H1 (cell line): ENCODE measurements around the gene TBX18. TPM values are rescaled to one million over a fixed set of nuclear protein-coding genes. Genes with fewer than 3 reads are reported as not detected.

Experiments used
- CTCF ChIA-PET: fragments of 300-600 bp; sonication (Branson Sonifier 250); formaldehyde crosslinking; loops from one replicate; lab custom pipeline; 2021; ENCODE audit not compliant: partially characterized antibody; lab: Charles Lee
- POLR2A ChIA-PET: fragments of 300-600 bp; sonication (Branson Sonifier 250); formaldehyde crosslinking; loops from one replicate; lab custom pipeline; 2021; ENCODE audit warnings: inconsistent platforms; ENCODE audit not compliant: partially characterized antibody; lab: Charles Lee
- DNase-seq, 2 experiments: peaks; one replicate each; pipeline versions ENCODE4 v3.0.0 to v3.0.0-alpha.2; 2010 to 2022; ENCODE audit warnings: low spot score in 2 of 2, low read depth in 1 of 2, mixed read lengths in 1 of 2
- FAIRE-seq: peaks from 2 replicates; lab custom pipeline; 2011; peaks lifted over from hg19 to GRCh38; lab: Jason Lieb, UNC
- H2AFZ ChIP-seq: 2 replicates; pipeline ENCODE4 v1.8.1; 2012; ENCODE audit warnings: low read length, inconsistent platforms
- H2AK5ac ChIP-seq: 2 replicates; pipeline ENCODE4 v1.6.1; 2013; ENCODE audit warnings: low read depth, low read length
- H2BK120ac ChIP-seq: replicated peaks from 2 replicates; pipeline ENCODE3; 2013; ENCODE audit warnings: low read depth, low read length, inconsistent platforms
- H2BK12ac ChIP-seq: 2 replicates; pipeline ENCODE4 v1.6.1; 2013; ENCODE audit warnings: low read depth, low read length
- H2BK15ac ChIP-seq: 2 replicates; pipeline ENCODE4 v1.6.1; 2013; ENCODE audit warnings: low read length
- H2BK20ac ChIP-seq: 2 replicates; pipeline ENCODE4 v1.6.1; 2013; ENCODE audit warnings: low read length
- H2BK5ac ChIP-seq: 2 replicates; pipeline ENCODE4 v1.6.1; 2013; ENCODE audit warnings: low read depth, low read length
- H3K14ac ChIP-seq: 2 replicates; pipeline ENCODE4 v1.6.1; 2013; ENCODE audit warnings: inconsistent platforms; ENCODE audit not compliant: insufficient read length
- H3K18ac ChIP-seq: 2 replicates; pipeline ENCODE4 v1.6.1; 2013; ENCODE audit warnings: low read length; ENCODE audit errors: extremely low read depth
- H3K23ac ChIP-seq: 2 replicates; pipeline ENCODE4 v1.6.1; 2013; ENCODE audit warnings: inconsistent platforms; ENCODE audit not compliant: insufficient read length
- H3K23me2 ChIP-seq: 2 replicates; pipeline ENCODE4 v1.6.1; 2013; ENCODE audit warnings: low read depth, low read length
- H3K27ac ChIP-seq: 2 replicates; pipeline ENCODE4 v1.6.1; 2011; ENCODE audit warnings: low read depth, low read length, inconsistent platforms
- H3K27me3 ChIP-seq, 4 experiments: replicated peaks in 1 of 4; 1 replicate in 1 of 4; 2 replicates in 3 of 4; pipeline versions ENCODE4 v1.6.1 to v1.8.1; 2011 to 2013; ENCODE audit warnings: low read length in 3 of 4, mild to moderate bottlenecking in 3 of 4, inconsistent platforms in 2 of 4, mixed read lengths in 2 of 4, moderate library complexity in 1 of 4; ENCODE audit not compliant: control insufficient read depth in 3 of 4, insufficient read depth in 3 of 4; ENCODE audit errors: extremely low read depth in 1 of 4
- H3K36me3 ChIP-seq, 4 experiments: 2 replicates each; pipeline versions ENCODE4 v1.6.1 to v1.8.1; 2011 to 2013; ENCODE audit warnings: mild to moderate bottlenecking in 4 of 4, low read length in 3 of 4, moderate library complexity in 2 of 4, control low read depth in 1 of 4, inconsistent platforms in 1 of 4; ENCODE audit not compliant: insufficient read depth in 4 of 4, control insufficient read depth in 2 of 4
- H3K4ac ChIP-seq: replicated peaks from 2 replicates; pipeline ENCODE3; 2013; ENCODE audit warnings: low read length, low read depth, mixed read lengths, inconsistent platforms; ENCODE audit not compliant: insufficient read length
- H3K4me1 ChIP-seq, 4 experiments: replicated peaks in 1 of 4; 1 replicate in 1 of 4; 2 replicates in 3 of 4; pipeline versions ENCODE4 v1.6.1 to v1.8.1; 2011 to 2013; ENCODE audit warnings: low read length in 3 of 4, inconsistent platforms in 2 of 4, mixed read lengths in 1 of 4; ENCODE audit not compliant: insufficient read depth in 4 of 4, control insufficient read depth in 3 of 4
- H3K4me2 ChIP-seq, 2 experiments: 2 replicates each; pipeline versions ENCODE4 v1.6.1 to v1.8.1; 2011 to 2013; ENCODE audit warnings: low read depth in 2 of 2, low read length in 2 of 2, control low read depth in 1 of 2, inconsistent platforms in 1 of 2, mild to moderate bottlenecking in 1 of 2; ENCODE audit not compliant: insufficient read depth in 1 of 2
- H3K4me3 ChIP-seq, 4 experiments: fragments of 200-600, 300-600 bp in 1 of 4; sonication (generic), shearing (Covaris generic), sonication (Bioruptor Twin) in 1 of 4; 2 replicates each; pipeline versions ENCODE4 v1.5.1 to v1.8.1; 2011 to 2016; ENCODE audit warnings: low read length in 4 of 4, low read depth in 3 of 4, control low read depth in 2 of 4, inconsistent platforms in 2 of 4, mild to moderate bottlenecking in 2 of 4, mixed read lengths in 1 of 4, moderate library complexity in 1 of 4; ENCODE audit not compliant: insufficient read depth in 2 of 4; ENCODE audit errors: extremely low read depth in 1 of 4
- H3K56ac ChIP-seq: replicated peaks from 2 replicates; pipeline ENCODE3; 2013; ENCODE audit warnings: low read depth, mild to moderate bottlenecking, mixed read lengths, low read length, inconsistent platforms; ENCODE audit not compliant: insufficient read length
- H3K79me1 ChIP-seq: 2 replicates; pipeline ENCODE4 v1.6.1; 2013; ENCODE audit warnings: low read depth, low read length, control low read depth
- H3K79me2 ChIP-seq, 2 experiments: 2 replicates each; pipeline versions ENCODE4 v1.6.1 to v1.8.1; 2012 to 2013; ENCODE audit warnings: low read length in 2 of 2, mild to moderate bottlenecking in 2 of 2, inconsistent platforms in 1 of 2; ENCODE audit not compliant: insufficient read depth in 2 of 2, control insufficient read depth in 1 of 2
- H3K9ac ChIP-seq, 4 experiments: replicated peaks in 1 of 4; 1 replicate in 1 of 4; 2 replicates in 3 of 4; pipeline versions ENCODE4 v1.6.1 to v1.8.1; 2011 to 2013; ENCODE audit warnings: low read depth in 3 of 4, low read length in 3 of 4, control low read depth in 2 of 4, mild to moderate bottlenecking in 2 of 4, moderate library complexity in 2 of 4, inconsistent platforms in 1 of 4; ENCODE audit errors: extremely low read depth in 1 of 4
- H3K9me3 ChIP-seq, 2 experiments: 2 replicates each; pipeline versions ENCODE4 v1.6.1 to v1.8.1; 2012 to 2013; ENCODE audit warnings: mild to moderate bottlenecking in 2 of 2, moderate library complexity in 2 of 2, control low read depth in 1 of 2, inconsistent platforms in 1 of 2, low read depth in 1 of 2, low read length in 1 of 2, mixed read lengths in 1 of 2; ENCODE audit not compliant: insufficient read depth in 2 of 2
- H4K20me1 ChIP-seq, 2 experiments: replicated peaks in 1 of 2; 2 replicates each; pipeline versions ENCODE3 to v1.8.1; 2011 to 2013; ENCODE audit warnings: inconsistent platforms in 2 of 2, low read length in 2 of 2, mild to moderate bottlenecking in 1 of 2; ENCODE audit not compliant: insufficient read depth in 2 of 2, control insufficient read depth in 1 of 2
- H4K5ac ChIP-seq: 2 replicates; pipeline ENCODE4 v1.6.1; 2013; ENCODE audit warnings: low read length, low read depth, mixed read lengths, inconsistent platforms; ENCODE audit not compliant: insufficient read length
- H4K8ac ChIP-seq: 2 replicates; pipeline ENCODE4 v1.8.0; 2013; ENCODE audit warnings: mild to moderate bottlenecking, moderate library complexity, low read length, inconsistent platforms; ENCODE audit not compliant: insufficient read depth; ENCODE audit errors: extremely low read depth
- H4K91ac ChIP-seq: replicated peaks from 2 replicates; pipeline ENCODE3; 2013; ENCODE audit warnings: low read length, mixed read lengths, inconsistent platforms; ENCODE audit not compliant: insufficient read length
- ASH2L ChIP-seq: fragments of 200-600, 300-600 bp; sonication (generic); IDR thresholded peaks from one replicate; pipeline ENCODE4 v1.7.1; 2017; ENCODE audit warnings: low read length
- CHD1 ChIP-seq: IDR thresholded peaks from 2 replicates; pipeline ENCODE4 v1.6.1; 2012; ENCODE audit warnings: low read depth, low read length, improper control_type of control experiment
- FOSL1 ChIP-seq: IDR thresholded peaks from 2 replicates; pipeline ENCODE4 v1.6.1; 2011; ENCODE audit warnings: mild to moderate bottlenecking, low read depth, low read length, moderate library complexity; ENCODE audit not compliant: insufficient read depth
- JUND ChIP-seq: IDR thresholded peaks from 2 replicates; pipeline ENCODE4 v1.6.1; 2011; ENCODE audit warnings: mild to moderate bottlenecking, improper control_type of control experiment, low read length
- POU5F1 ChIP-seq: IDR thresholded peaks from 2 replicates; pipeline ENCODE4 v1.6.1; 2011; ENCODE audit warnings: low read depth, mild to moderate bottlenecking, low read length, moderate library complexity
- SIN3A ChIP-seq, 2 experiments: IDR thresholded peaks in 1 of 2; conservative IDR thresholded peaks in 1 of 2; 2 replicates each; pipeline ENCODE4 v1.6.1; 2011 to 2012; ENCODE audit warnings: low read length in 2 of 2, improper control_type of control experiment in 1 of 2, low read depth in 1 of 2, mild to moderate bottlenecking in 1 of 2
- SP4 ChIP-seq: IDR thresholded peaks from 2 replicates; pipeline ENCODE4 v1.6.1; 2012; ENCODE audit warnings: low read length, inconsistent platforms
- SUZ12 ChIP-seq: fragments of 200-600 bp; sonication (generic); IDR thresholded peaks from 2 replicates; pipeline ENCODE4 v1.6.1; 2012; ENCODE audit warnings: mild to moderate bottlenecking, inconsistent platforms, low read length, moderate library complexity, mixed read lengths
- TCF12 ChIP-seq: IDR thresholded peaks from 2 replicates; pipeline ENCODE4 v1.6.1; 2011; ENCODE audit warnings: low read depth, mild to moderate bottlenecking, low read length
- ZNF274 ChIP-seq: IDR thresholded peaks from 2 replicates; pipeline ENCODE4 v1.7.0; 2012; ENCODE audit warnings: low read length, borderline replicate concordance; ENCODE audit errors: extremely low read depth
- WGBS, 2 experiments: shearing (Covaris generic) in 1 of 2; methylation state at CpG; one replicate each; pipeline versions ENCODE4 v1.1.6 to v1.1.7; 2013 to 2015; ENCODE audit warnings: low lambda C conversion rate in 2 of 2, mixed read lengths in 2 of 2, inconsistent platforms in 1 of 2, low coverage in 1 of 2, missing lambda C conversion rate in 1 of 2; ENCODE audit not compliant: insufficient replicate concordance in 2 of 2, insufficient coverage in 1 of 2, insufficient read length in 1 of 2; ENCODE audit errors: extremely low coverage in 1 of 2, missing lambda C conversion rate in 1 of 2; 5-methylcytosine and 5-hydroxymethylcytosine counted together
- polyA plus RNA-seq, 7 experiments: library from polyadenylated mRNA; depleted of rRNA in 3 of 7; stranded (reverse) in 5 of 7; unstranded in 2 of 7; fragments of >200 nt in 5 of 7; fragments of 200-250 nt in 2 of 7; gene quantifications; 1 replicate in 5 of 7; 2 replicates in 1 of 7; 4 replicates in 1 of 7; pipeline versions ENCODE4 v1.2.1 to v1.2.3, GENCODE V29; 2011 to 2013; ENCODE audit warnings: missing spikeins in 2 of 7, mixed read lengths in 2 of 7
- total RNA-seq: library from RNA; stranded (reverse); fragmentation: NEBNext Ultra II Directional; extraction: Animal tissue kit (Norgen Biotek cat#: 25700); gene quantifications from 2 replicates; pipeline ENCODE4 v1.2.1, GENCODE V29; 2021
- TF ChIP-seq, protein P1 (sequence below), 3 experiments: IDR thresholded peaks; 1 replicate in 2 of 3; 2 replicates in 1 of 3; pipeline versions ENCODE4 v1.5.1 to v1.6.1; 2011; ENCODE audit warnings: low read length in 3 of 3, mild to moderate bottlenecking in 3 of 3, inconsistent platforms in 2 of 3, low read depth in 1 of 3, moderate library complexity in 1 of 3; ENCODE audit not compliant: insufficient read depth in 1 of 3; ENCODE audit errors: control extremely low read depth in 1 of 3

The TBX18 gene
- total and polyA plus RNA-seq, 2 of the 8 experiments (the other 6 are each of a cell fraction or from before 2014, with no cell fraction given), result 0.02 TPM; not detected in 1

GRCh38 chr6:84748376-84748775 is 16.0 kb downstream of the TBX18 start:
- Histone ChIP-seq H3K4me3 (no peak overlapping the region), H4K8ac (no peak overlapping the region), H3K27ac (no peak overlapping the region), H3K79me2 (no peaks in the 10 kb centered on the region), H3K4me1 (no peaks in the 10 kb centered on the region), H3K9ac (no peak overlapping the region), H3K23me2 (no peaks in the 10 kb centered on the region), H3K23ac (no peak overlapping the region), H2AFZ (no peak overlapping the region), H3K27me3 (no peaks in the 10 kb centered on the region), H3K79me1 (no peaks in the 10 kb centered on the region), H4K20me1 (no peaks in the 10 kb centered on the region), H2BK5ac (no peak overlapping the region), H2BK20ac (no peak overlapping the region), H2BK120ac (no peak overlapping the region), H3K4me2 (no peak overlapping the region), H3K4ac (no peak overlapping the region), H3K18ac (no peak overlapping the region), H3K14ac (no peak overlapping the region), H2AK5ac (no peak overlapping the region), H2BK12ac (no peak overlapping the region), H3K36me3 (no peaks in the 10 kb centered on the region), H2BK15ac (no peak overlapping the region), H3K56ac (no peak overlapping the region), H4K5ac (no peak overlapping the region), H3K9me3 (no peaks in the 10 kb centered on the region), H4K91ac (no peak overlapping the region)
- no peak for FAIRE-seq
- POLR2A ChIA-PET, result no interaction called here
- CTCF ChIA-PET, result interaction anchor here (0.8 to 2.0 kb wide), 3 partner anchors 9 to 703 kb away, joined by 3 to 5 read pairs (median 4); no protein-coding TSS in a partner anchor
- no peak for TF ChIP-seq TCF12
- no peak for TF ChIP-seq CHD1
- no peak for TF ChIP-seq JUND
- TF ChIP-seq SUZ12, result no peak
- TF ChIP-seq, protein P1, sequence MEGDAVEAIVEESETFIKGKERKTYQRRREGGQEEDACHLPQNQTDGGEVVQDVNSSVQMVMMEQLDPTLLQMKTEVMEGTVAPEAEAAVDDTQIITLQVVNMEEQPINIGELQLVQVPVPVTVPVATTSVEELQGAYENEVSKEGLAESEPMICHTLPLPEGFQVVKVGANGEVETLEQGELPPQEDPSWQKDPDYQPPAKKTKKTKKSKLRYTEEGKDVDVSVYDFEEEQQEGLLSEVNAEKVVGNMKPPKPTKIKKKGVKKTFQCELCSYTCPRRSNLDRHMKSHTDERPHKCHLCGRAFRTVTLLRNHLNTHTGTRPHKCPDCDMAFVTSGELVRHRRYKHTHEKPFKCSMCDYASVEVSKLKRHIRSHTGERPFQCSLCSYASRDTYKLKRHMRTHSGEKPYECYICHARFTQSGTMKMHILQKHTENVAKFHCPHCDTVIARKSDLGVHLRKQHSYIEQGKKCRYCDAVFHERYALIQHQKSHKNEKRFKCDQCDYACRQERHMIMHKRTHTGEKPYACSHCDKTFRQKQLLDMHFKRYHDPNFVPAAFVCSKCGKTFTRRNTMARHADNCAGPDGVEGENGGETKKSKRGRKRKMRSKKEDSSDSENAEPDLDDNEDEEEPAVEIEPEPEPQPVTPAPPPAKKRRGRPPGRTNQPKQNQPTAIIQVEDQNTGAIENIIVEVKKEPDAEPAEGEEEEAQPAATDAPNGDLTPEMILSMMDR (IDR thresholded peaks at IDR 0.05; ENCODE audit: control extremely low read depth in 1 of 3, insufficient read depth in 1 of 3, low read depth in 1 of 3, low read length in 3 of 3), result no peak
- TF ChIP-seq ZNF274, result no peak
- no peak for TF ChIP-seq ASH2L
- no peak for TF ChIP-seq POU5F1
- TF ChIP-seq SIN3A (conservative IDR thresholded peaks at IDR 0.05 in 1 of 2, IDR thresholded peaks at IDR 0.05 in 1 of 2; ENCODE audit: low read depth in 1 of 2, low read length in 2 of 2), result no peak
- TF ChIP-seq FOSL1, result no peak
- TF ChIP-seq SP4, result no peak
- DNase-seq, result no peak
- 85% methylated on average over 2 of the region's 2 CpGs; no CpG with 5 or more reads in 1 of the 2 experiments for WGBS, 2 experiments
